Smooth muscle cell (in vitro differentiated cells): ENCODE measurements around the gene TRPM5. TPM values are rescaled to one million over a fixed set of nuclear protein-coding genes. Genes with fewer than 3 reads are reported as not detected.
A peak's percentile ranks its signal among the peaks of the same experiment; 100 is the strongest.

Source experiments
- DNase-seq: peaks from one replicate; lab custom pipeline; 2025; ENCODE audit not compliant: unreplicated experiment; lab: John Stamatoyannopoulos, UW
- H2AFZ ChIP-seq: fragments of 200-600 bp; sonication (generic); 2 replicates; pipeline ENCODE4 v1.6.0; 2016; ENCODE audit warnings: antibody characterized with exemption, low read depth, mild to moderate bottlenecking
- H3F3A ChIP-seq: fragments of 200-600 bp; sonication (generic); 2 replicates; pipeline ENCODE4 v1.6.0; 2017; ENCODE audit warnings: antibody characterized with exemption, low read depth
- H3K27ac ChIP-seq: fragments of 200-600 bp; sonication (generic); 2 replicates; pipeline ENCODE4 v1.5.1; 2016; ENCODE audit warnings: low read depth, mild to moderate bottlenecking
- H3K27me3 ChIP-seq: fragments of 200-600 bp; sonication (generic); 2 replicates; pipeline ENCODE4 v1.6.1; 2016; ENCODE audit warnings: low read depth, mild to moderate bottlenecking
- H3K36me3 ChIP-seq: fragments of 200-600 bp; sonication (generic); 2 replicates; pipeline ENCODE4 v1.5.1; 2016; ENCODE audit warnings: low read depth
- H3K4me1 ChIP-seq: fragments of 200-600 bp; sonication (generic); 2 replicates; pipeline ENCODE4 v1.5.1; 2016; ENCODE audit warnings: low read depth
- H3K4me2 ChIP-seq: fragments of 200-600 bp; sonication (generic); 2 replicates; pipeline ENCODE4 v1.6.0; 2016; ENCODE audit warnings: mild to moderate bottlenecking
- H3K4me3 ChIP-seq: fragments of 200-600 bp; sonication (generic); 2 replicates; pipeline ENCODE4 v1.5.1; 2016; ENCODE audit warnings: mild to moderate bottlenecking
- H3K79me2 ChIP-seq: fragments of 200-600 bp; sonication (generic); 2 replicates; pipeline ENCODE4 v1.6.0; 2016; ENCODE audit warnings: low read depth, mild to moderate bottlenecking
- H3K9ac ChIP-seq: fragments of 200-600 bp; sonication (generic); 2 replicates; pipeline ENCODE4 v1.6.0; 2016; ENCODE audit warnings: low read depth
- H3K9me3 ChIP-seq: fragments of 200-600 bp; sonication (generic); replicated peaks from 2 replicates; pipeline ENCODE4 v1.5.1; 2016; ENCODE audit warnings: low read depth
- H4K20me1 ChIP-seq: fragments of 200-600 bp; sonication (generic); 2 replicates; pipeline ENCODE4 v1.6.0; 2016; ENCODE audit warnings: low read depth
- WGBS: methylation state at CpG from one replicate; pipeline ENCODE4 v1.1.7; 2016; ENCODE audit warnings: low lambda C conversion rate; 5-methylcytosine and 5-hydroxymethylcytosine counted together
- polyA plus RNA-seq: library from polyadenylated mRNA; unstranded; fragments of >200 nt; fragmentation: Nextera tagmentation; extraction: Ambion mirVana; gene quantifications from 2 replicates; pipeline ENCODE4 v1.2.1, GENCODE V29; 2016
- total RNA-seq: library from RNA; depleted of rRNA; stranded (reverse); fragments of >200 nt; gene quantifications from 2 replicates; pipeline ENCODE4 v1.2.3, GENCODE V29; 2014
- TF ChIP-seq, protein P1 (sequence below): fragments of 200-600 bp; sonication (generic); IDR thresholded peaks from 2 replicates; pipeline ENCODE4 v1.5.1; 2017; ENCODE audit warnings: borderline replicate concordance, mild to moderate bottlenecking, antibody characterized with exemption; ENCODE audit not compliant: insufficient read depth, poor library complexity, severe bottlenecking

The TRPM5 gene
- total and polyA plus RNA-seq, 2 experiments from 2014 or later, result not detected

DNA sequence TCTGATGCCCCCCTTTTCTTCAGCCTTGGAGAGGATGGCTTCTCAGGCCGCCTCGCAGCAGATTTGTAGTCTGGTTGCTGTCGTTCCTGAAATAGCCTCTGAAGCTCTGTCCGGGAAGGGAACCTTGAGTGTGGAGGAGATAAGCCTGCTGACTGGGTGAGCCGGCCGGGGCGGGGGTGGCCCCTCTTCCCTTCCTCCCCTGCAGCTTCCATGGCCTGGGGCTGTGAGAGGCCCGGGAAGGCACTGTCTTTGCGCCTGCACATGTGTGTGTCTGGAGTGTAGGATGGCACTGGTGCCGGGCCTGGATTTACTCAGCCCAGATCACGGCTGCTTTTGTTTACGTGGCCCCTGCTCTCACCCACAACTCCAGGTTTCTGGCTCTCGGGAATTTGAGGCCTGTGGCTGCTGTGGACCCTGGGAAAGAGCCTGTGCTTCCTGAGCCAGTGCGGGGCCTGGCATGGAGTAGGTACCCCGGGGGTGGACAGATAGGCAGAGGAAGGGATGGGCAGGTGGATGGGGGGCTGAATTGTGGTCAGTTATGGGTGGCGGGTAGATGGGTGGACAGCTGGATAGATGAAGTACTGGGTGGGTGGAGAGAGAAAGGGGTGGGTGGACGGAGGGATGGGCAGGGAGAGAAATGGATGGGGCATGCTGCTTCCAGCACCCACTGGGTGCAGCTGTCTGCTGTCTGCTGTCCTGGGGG lies 17.1 kb upstream of the TRPM5 start:
- no peaks in the 10 kb centered on the region for H3K9me3 ChIP-seq
- no peak overlapping the region for H3K27ac ChIP-seq
- TF ChIP-seq, protein P1, sequence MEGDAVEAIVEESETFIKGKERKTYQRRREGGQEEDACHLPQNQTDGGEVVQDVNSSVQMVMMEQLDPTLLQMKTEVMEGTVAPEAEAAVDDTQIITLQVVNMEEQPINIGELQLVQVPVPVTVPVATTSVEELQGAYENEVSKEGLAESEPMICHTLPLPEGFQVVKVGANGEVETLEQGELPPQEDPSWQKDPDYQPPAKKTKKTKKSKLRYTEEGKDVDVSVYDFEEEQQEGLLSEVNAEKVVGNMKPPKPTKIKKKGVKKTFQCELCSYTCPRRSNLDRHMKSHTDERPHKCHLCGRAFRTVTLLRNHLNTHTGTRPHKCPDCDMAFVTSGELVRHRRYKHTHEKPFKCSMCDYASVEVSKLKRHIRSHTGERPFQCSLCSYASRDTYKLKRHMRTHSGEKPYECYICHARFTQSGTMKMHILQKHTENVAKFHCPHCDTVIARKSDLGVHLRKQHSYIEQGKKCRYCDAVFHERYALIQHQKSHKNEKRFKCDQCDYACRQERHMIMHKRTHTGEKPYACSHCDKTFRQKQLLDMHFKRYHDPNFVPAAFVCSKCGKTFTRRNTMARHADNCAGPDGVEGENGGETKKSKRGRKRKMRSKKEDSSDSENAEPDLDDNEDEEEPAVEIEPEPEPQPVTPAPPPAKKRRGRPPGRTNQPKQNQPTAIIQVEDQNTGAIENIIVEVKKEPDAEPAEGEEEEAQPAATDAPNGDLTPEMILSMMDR, result no peak
- H3K79me2 ChIP-seq, result no peaks in the 10 kb centered on the region
- H3K9ac ChIP-seq, result no peak overlapping the region
- no peak overlapping the region for H3K4me3 ChIP-seq
- no peaks in the 10 kb centered on the region for H3K4me1 ChIP-seq
- no peak for DNase-seq
- 42% methylated on average over 16 of the region's 17 CpGs for WGBS
- no peak overlapping the region for H2AFZ ChIP-seq
- H3K27me3 ChIP-seq, result peaks cover 8% of the 10 kb centered on the region
- H3K36me3 ChIP-seq, result no peaks in the 10 kb centered on the region
- no peaks in the 10 kb centered on the region for H3F3A ChIP-seq
- peak overlapping the region; percentile 28 for H3K4me2 ChIP-seq
- no peaks in the 10 kb centered on the region for H4K20me1 ChIP-seq

DNA sequence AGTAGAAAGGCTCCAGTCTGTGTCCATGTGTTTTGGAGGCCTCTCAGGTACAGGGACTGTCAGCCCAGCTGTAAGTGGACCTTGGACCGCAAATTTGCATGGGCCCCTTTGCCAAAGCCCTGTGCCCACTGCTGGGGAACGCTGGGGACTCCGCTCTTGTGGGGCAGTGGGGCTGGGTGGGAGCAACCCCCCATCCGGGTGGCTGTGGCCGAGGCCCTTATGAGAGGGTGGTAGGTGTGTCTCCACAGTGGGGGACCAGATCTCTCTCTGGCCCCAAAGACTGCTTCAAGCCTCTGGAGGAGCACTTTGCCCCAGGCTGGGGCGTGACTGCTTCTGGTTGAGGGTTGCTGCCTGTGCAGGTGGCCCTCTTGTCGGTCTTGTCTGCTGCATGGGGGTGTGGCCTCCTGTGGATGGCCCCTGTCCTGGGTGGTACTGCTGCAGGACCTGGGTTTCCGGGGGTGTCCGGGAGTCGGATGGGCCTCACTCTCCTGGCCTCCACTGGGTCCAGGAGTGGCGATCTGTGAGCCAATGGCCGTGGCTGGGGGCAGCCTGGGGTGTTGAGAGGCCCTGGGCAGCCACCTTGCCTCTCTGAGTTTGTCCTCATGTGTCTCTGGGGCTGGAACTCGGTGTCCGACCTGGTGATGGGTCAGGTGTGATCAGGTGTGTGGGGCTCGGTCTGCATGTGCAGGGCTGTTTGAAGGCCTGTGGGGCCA lies 16.4 kb upstream of the TRPM5 start:
- 83% methylated on average over 14 of the region's 15 CpGs for WGBS
- Histone ChIP-seq H3K9ac (no peak overlapping the region), H3K4me1 (no peaks in the 10 kb centered on the region), H3K9me3 (no peaks in the 10 kb centered on the region), H2AFZ (no peak overlapping the region), H3K36me3 (no peaks in the 10 kb centered on the region), H4K20me1 (no peaks in the 10 kb centered on the region), H3K4me3 (no peak overlapping the region), H3K27me3 (peaks cover 8% of the 10 kb centered on the region), H3K79me2 (no peaks in the 10 kb centered on the region), H3F3A (no peaks in the 10 kb centered on the region), H3K4me2 (peak overlapping the region; percentile 28), H3K27ac (no peak overlapping the region)
- TF ChIP-seq, protein P1, result no peak
- DNase-seq, result no peak

DNA sequence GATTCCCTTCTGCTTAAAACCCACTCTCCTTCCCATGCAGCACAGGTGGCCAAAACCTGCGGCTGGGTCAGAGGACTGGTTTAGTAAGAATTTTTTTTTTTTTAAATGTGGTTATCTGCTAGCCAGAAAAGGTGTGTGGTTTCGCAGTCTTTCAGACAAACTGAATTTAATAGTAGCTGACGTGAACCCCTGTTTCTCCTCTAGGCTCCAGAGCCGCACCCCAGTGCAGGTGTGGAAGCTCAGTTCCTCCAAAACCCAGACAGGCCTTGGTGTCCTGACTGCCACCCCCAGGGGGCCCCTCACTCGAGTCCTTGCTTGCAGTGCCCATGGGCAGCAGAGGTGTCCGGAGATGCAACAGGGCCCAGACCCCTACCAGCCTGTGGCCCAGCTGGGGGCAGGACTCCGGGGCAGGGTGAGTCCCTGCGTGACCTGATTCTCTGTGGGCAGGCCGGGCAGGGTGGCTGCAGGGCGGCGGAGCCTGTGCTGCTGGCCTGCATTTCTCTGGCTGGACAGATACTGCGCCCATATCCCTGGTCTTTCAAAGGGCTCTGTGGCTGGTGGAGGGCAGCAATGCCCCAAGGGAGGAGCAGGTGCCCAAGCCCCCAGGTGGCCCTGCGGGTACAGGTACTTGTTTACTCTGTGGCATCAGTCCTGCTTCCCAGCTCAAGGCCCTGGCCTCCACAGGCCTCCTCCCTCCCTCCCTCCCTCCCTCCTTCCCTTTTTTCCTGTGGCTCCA lies 15.7 kb upstream of the TRPM5 start:
- TF ChIP-seq, protein P1, result no peak
- Histone ChIP-seq H3K27me3 (peaks cover 8% of the 10 kb centered on the region), H3K9me3 (no peaks in the 10 kb centered on the region), H4K20me1 (no peaks in the 10 kb centered on the region), H3K36me3 (no peaks in the 10 kb centered on the region), H3K4me2 (no peak overlapping the region), H3K27ac (no peak overlapping the region), H3K9ac (no peak overlapping the region), H3K79me2 (no peaks in the 10 kb centered on the region), H3K4me3 (no peak overlapping the region), H3K4me1 (no peaks in the 10 kb centered on the region), H3F3A (no peaks in the 10 kb centered on the region), H2AFZ (no peak overlapping the region)
- WGBS, result 84% methylated on average over 13 of the region's 13 CpGs
- DNase-seq, result no peak
